ENCODE measurements around the gene ADCY10. TPM values are rescaled to one million over a fixed set of nuclear protein-coding genes. Genes with fewer than 3 reads are reported as not detected.

ADCY10 gene
- total and polyA plus RNA-seq, 2 experiments from 2014 or later, result not detected

GRCh38 chr1:167762061-167762746 is 151.7 kb downstream of the ADCY10 start:
- Mint-ChIP-seq H3K4me3 (no peak overlapping the region), H3K27ac (no peak overlapping the region), H3K9me3 (no peaks in the 10 kb centered on the region), H3K4me1 (peaks cover 27% of the 10 kb centered on the region), H3K27me3 (ENCODE audit: insufficient read depth, low read depth, poor library complexity) (peaks cover 2% of the 10 kb centered on the region), H3K36me3 (ENCODE audit: low read depth) (peaks cover 4% of the 10 kb centered on the region; the same call in 2 of the 3 replicates)
- Histone ChIP-seq H3K79me2 (replicated peaks; ENCODE audit: insufficient read depth) (peaks cover 73% of the 10 kb centered on the region), H3F3A (replicated peaks; ENCODE audit: low read depth) (no peaks in the 10 kb centered on the region), H3K4me3 (no peak overlapping the region), H3K27ac (ENCODE audit: low read depth) (no peak overlapping the region), H3K9me2 (ENCODE audit: insufficient read depth) (peaks cover 3% of the 10 kb centered on the region; the same call in 1 of the 2 replicates), H3K27me3 (ENCODE audit: insufficient read depth) (0 out of 2 replicates have a peak, but pooled peaks cover 4% of the 10 kb centered on the region), H3K4me1 (ENCODE audit: insufficient read depth) (peaks cover 25% of the 10 kb centered on the region), H3K4me2 (no peak overlapping the region), H3K36me3 (ENCODE audit: insufficient read depth) (peaks cover 4% of the 10 kb centered on the region; the same call in 1 of the 2 replicates), H4K20me1 (replicated peaks; ENCODE audit: insufficient read depth) (peaks cover 47% of the 10 kb centered on the region), H2AFZ (no peak overlapping the region)
- ATAC-seq (no peak), DNase-seq (ENCODE audit: low spot score) (no peak)
- TF ChIP-seq, protein P1, sequence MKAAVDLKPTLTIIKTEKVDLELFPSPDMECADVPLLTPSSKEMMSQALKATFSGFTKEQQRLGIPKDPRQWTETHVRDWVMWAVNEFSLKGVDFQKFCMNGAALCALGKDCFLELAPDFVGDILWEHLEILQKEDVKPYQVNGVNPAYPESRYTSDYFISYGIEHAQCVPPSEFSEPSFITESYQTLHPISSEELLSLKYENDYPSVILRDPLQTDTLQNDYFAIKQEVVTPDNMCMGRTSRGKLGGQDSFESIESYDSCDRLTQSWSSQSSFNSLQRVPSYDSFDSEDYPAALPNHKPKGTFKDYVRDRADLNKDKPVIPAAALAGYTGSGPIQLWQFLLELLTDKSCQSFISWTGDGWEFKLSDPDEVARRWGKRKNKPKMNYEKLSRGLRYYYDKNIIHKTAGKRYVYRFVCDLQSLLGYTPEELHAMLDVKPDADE (IDR thresholded peaks at IDR 0.05), result no peak
- TF ChIP-seq, protein P2, sequence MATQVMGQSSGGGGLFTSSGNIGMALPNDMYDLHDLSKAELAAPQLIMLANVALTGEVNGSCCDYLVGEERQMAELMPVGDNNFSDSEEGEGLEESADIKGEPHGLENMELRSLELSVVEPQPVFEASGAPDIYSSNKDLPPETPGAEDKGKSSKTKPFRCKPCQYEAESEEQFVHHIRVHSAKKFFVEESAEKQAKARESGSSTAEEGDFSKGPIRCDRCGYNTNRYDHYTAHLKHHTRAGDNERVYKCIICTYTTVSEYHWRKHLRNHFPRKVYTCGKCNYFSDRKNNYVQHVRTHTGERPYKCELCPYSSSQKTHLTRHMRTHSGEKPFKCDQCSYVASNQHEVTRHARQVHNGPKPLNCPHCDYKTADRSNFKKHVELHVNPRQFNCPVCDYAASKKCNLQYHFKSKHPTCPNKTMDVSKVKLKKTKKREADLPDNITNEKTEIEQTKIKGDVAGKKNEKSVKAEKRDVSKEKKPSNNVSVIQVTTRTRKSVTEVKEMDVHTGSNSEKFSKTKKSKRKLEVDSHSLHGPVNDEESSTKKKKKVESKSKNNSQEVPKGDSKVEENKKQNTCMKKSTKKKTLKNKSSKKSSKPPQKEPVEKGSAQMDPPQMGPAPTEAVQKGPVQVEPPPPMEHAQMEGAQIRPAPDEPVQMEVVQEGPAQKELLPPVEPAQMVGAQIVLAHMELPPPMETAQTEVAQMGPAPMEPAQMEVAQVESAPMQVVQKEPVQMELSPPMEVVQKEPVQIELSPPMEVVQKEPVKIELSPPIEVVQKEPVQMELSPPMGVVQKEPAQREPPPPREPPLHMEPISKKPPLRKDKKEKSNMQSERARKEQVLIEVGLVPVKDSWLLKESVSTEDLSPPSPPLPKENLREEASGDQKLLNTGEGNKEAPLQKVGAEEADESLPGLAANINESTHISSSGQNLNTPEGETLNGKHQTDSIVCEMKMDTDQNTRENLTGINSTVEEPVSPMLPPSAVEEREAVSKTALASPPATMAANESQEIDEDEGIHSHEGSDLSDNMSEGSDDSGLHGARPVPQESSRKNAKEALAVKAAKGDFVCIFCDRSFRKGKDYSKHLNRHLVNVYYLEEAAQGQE (IDR thresholded peaks at IDR 0.05; ENCODE audit: unreplicated experiment), result no peak
- TF ChIP-seq EZH2phosphoT487 (IDR thresholded peaks at IDR 0.05; ENCODE audit: unreplicated experiment) (no peak), ZNF114 (CRISPR knock-in tag; IDR thresholded peaks at IDR 0.05) (no peak), POLR2AphosphoS5 (IDR thresholded peaks at IDR 0.05; ENCODE audit: low read depth) (no peak), CREB1 (CRISPR knock-in tag; IDR thresholded peaks at IDR 0.05; ENCODE audit: low read depth) (no peak), STAT1 (IDR thresholded peaks at IDR 0.05; ENCODE audit: unreplicated experiment) (no peak), CTCF (conservative IDR thresholded peaks at IDR 0.05; ENCODE audit: low read depth in 2 of 2) (no peak), ZNF331 (CRISPR knock-in tag; IDR thresholded peaks at IDR 0.05; ENCODE audit: low read depth) (no peak), EZH2 (IDR thresholded peaks at IDR 0.05; ENCODE audit: low read depth, unreplicated experiment) (no peak), JUNB (IDR thresholded peaks at IDR 0.05; ENCODE audit: unreplicated experiment) (no peak), NANOG (IDR thresholded peaks at IDR 0.05; ENCODE audit: borderline replicate concordance) (no peak)
- TF ChIP-seq, protein P3, sequence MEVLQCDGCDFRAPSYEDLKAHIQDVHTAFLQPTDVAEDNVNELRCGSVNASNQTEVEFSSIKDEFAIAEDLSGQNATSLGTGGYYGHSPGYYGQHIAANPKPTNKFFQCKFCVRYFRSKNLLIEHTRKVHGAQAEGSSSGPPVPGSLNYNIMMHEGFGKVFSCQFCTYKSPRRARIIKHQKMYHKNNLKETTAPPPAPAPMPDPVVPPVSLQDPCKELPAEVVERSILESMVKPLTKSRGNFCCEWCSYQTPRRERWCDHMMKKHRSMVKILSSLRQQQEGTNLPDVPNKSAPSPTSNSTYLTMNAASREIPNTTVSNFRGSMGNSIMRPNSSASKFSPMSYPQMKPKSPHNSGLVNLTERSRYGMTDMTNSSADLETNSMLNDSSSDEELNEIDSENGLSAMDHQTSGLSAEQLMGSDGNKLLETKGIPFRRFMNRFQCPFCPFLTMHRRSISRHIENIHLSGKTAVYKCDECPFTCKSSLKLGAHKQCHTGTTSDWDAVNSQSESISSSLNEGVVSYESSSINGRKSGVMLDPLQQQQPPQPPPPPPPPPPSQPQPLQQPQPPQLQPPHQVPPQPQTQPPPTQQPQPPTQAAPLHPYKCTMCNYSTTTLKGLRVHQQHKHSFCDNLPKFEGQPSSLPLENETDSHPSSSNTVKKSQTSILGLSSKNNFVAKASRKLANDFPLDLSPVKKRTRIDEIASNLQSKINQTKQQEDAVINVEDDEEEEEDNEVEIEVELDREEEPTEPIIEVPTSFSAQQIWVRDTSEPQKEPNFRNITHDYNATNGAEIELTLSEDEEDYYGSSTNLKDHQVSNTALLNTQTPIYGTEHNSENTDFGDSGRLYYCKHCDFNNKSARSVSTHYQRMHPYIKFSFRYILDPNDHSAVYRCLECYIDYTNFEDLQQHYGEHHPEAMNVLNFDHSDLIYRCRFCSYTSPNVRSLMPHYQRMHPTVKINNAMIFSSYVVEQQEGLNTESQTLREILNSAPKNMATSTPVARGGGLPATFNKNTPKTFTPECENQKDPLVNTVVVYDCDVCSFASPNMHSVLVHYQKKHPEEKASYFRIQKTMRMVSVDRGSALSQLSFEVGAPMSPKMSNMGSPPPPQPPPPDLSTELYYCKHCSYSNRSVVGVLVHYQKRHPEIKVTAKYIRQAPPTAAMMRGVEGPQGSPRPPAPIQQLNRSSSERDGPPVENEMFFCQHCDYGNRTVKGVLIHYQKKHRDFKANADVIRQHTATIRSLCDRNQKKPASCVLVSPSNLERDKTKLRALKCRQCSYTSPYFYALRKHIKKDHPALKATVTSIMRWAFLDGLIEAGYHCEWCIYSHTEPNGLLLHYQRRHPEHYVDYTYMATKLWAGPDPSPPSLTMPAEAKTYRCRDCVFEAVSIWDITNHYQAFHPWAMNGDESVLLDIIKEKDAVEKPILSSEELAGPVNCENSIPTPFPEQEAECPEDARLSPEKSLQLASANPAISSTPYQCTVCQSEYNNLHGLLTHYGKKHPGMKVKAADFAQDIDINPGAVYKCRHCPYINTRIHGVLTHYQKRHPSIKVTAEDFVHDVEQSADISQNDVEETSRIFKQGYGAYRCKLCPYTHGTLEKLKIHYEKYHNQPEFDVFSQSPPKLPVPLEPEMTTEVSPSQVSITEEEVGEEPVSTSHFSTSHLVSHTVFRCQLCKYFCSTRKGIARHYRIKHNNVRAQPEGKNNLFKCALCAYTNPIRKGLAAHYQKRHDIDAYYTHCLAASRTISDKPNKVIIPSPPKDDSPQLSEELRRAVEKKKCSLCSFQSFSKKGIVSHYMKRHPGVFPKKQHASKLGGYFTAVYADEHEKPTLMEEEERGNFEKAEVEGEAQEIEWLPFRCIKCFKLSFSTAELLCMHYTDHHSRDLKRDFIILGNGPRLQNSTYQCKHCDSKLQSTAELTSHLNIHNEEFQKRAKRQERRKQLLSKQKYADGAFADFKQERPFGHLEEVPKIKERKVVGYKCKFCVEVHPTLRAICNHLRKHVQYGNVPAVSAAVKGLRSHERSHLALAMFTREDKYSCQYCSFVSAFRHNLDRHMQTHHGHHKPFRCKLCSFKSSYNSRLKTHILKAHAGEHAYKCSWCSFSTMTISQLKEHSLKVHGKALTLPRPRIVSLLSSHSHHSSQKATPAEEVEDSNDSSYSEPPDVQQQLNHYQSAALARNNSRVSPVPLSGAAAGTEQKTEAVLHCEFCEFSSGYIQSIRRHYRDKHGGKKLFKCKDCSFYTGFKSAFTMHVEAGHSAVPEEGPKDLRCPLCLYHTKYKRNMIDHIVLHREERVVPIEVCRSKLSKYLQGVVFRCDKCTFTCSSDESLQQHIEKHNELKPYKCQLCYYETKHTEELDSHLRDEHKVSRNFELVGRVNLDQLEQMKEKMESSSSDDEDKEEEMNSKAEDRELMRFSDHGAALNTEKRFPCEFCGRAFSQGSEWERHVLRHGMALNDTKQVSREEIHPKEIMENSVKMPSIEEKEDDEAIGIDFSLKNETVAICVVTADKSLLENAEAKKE (CRISPR knock-in tag; IDR thresholded peaks at IDR 0.05), result no peak

Measured in GM23338 (cell line).